GM19099 (cell line): Measurements from ENCODE around the gene IL9R.

Experiments
- POLR2A ChIP-seq: IDR thresholded peaks from 3 replicates; pipeline ENCODE4 v1.6.1; 2011; ENCODE audit warnings: low read depth; ENCODE audit not compliant: insufficient read length; ENCODE audit errors: extremely low read depth

IL9R gene

GRCh38 chrX:155988859-155989258 lies 8.6 kb upstream of the IL9R start:
- TF ChIP-seq POLR2A, result no peak

DNA sequence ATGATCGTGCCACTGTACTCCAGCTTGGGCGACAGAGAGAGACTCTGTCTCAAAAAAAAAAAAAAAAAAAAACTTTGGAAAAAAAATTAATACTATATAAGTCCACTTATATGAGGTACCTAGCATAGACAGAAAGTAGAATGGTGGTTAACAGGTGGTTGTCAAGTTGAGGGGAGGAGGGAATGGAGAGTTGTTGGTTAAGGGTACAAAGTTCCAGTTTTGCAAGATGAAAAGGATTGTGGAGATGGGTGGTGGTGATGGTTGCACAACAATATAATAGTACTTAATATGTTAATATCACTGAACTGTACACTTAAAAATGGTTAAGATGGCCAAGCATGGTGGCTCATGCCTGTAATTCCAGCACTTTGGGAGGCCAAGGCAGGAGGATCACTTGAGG lies 4.1 kb upstream of the IL9R start:
- no peak for TF ChIP-seq POLR2A

DNA sequence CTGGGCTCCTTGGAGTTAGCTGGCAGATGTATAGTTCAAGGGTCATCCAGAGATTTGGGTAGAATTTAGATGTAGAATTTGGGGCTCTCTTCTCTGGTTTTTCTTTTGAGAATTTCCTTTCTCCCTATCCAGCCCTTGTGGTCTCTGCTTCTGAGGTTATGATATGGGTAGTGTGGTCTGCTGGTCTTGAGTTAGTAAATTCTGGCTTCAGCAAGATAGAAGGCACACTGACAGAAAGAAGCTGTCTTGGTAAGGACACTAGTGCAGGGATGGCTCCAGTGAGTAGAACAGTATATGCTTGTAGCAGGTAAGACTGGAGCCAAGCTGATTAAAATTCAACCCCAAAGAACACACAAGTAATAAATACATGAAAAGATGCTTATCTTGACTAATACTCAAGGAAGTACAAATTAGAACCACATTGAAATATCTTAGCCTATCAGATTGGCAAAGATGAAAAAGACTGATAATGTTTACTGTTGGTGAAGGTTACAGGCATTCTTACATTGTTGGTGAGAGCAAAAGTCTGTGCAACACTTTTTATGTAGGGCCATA lies 2.1 kb upstream of the IL9R start:
- TF ChIP-seq POLR2A, result no peak

GRCh38 chrX:155998116-155998515 lies 620 bp downstream of the IL9R start:
- no peak for TF ChIP-seq POLR2A

DNA sequence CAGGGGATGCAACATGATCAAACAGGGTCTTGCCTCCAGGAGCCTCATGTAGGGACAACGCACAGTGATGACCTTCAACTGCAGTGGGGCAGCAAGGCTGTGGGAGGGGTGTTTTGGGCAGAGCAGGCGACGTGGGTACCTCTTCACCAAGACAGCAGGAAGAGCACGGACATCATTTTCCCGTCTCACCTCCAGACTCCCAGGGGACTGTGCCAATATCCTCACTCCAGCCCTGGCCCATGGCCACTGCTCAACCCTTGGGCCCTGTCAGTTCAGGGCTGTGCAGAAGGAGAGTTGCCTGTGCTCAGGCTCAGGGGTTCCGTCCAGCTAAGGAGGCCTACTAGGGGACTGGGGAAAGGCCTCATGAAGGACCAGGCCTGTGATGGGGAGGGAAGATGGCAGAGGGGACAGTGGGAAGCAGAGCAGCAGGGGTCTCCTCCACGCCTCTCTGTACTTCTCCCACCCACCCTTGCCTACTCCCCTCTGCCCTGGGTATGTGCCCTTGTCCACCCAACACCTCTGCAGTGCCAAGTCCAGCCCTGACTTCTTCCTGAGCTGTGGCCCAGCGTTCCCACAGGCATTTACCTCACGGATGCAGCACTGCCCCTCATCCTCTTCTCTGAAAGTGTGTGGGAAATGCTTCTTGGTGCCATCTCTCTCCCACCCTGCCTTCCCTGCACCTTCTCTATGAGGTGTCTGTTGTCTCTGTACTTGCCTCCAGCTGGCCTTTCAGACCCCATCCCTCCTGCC lies 1.4 kb downstream of the IL9R start:
- no peak for TF ChIP-seq POLR2A

DNA sequence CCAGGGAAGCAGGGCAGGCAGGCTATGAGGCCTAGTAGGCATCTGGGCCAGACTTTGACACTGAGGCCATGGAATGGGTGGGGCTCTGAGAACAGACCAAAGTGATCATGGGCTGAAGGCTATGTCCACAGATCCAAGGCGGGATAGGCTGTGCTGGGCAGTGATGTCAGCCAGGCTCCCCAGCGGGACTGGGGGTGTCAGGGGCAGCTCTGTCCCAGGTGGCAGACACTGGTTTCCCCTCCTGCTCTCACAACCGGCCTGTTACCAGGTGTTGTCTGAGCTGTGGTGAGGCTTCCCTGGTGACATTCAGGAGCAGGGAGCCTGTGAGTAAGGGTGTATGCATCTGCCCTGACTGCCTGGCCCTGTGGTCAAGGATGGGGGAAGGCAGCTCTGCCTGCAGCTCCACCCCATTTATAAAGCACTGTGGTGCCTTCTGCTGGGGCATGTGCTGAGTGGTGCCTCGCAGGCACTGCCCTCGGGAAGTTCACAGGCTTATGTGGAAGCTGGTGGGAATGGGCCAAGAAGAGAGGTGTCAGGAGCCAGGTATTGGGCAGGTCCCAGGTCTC lies 2.9 kb downstream of the IL9R start:
- TF ChIP-seq POLR2A, result no peak

- no peak for TF ChIP-seq POLR2A
Observed at GRCh38 chrX:156001001-156001666, 3.6 kb downstream of the IL9R start.

DNA sequence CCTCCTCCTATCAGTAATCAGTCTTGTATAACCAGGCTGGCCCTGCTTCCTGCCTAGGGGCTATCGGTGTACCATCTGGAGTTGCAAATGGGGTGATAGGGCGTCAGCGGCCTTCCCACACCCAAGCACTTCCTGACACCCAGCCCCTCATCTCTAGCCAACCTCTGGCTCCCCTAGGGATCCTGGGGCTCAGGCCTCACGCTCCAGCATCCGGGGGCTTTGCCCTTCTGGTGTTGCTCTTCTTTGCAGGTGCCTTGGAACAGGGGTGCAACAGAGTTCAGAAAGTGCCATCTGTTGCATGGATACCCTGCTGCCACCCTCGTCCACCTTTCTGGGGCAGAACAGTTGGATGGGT lies 4.1 kb downstream of the IL9R start:
- no peak for TF ChIP-seq POLR2A

- TF ChIP-seq POLR2A, result no peak
Observed at GRCh38 chrX:156002507-156002906, 5.0 kb downstream of the IL9R start.

- TF ChIP-seq POLR2A, result no peak
Observed at GRCh38 chrX:156003486-156004185, 6.1 kb downstream of the IL9R start.

- no peak for TF ChIP-seq POLR2A
Observed at GRCh38 chrX:156004256-156004655, 6.8 kb downstream of the IL9R start.

DNA sequence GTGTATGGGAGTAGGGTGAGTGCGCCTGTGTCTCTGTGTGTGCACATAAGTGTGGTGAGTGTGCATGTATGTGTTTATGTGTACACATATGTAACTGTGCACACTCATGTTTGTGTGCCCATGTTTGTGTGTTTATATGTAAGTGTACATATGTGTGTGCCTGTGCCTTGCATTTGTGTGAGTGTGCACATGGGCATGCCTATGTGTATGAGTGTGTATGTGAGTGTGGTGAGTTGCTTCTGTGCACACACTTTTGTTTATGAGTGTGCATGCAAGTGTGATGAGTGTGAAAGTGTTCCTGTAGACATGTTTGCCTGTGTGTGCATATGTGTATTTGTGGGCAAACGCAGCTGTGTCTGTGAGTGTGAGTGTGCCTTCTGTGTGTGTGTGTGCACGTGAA lies 7.2 kb downstream of the IL9R start:
- no peak for TF ChIP-seq POLR2A

DNA sequence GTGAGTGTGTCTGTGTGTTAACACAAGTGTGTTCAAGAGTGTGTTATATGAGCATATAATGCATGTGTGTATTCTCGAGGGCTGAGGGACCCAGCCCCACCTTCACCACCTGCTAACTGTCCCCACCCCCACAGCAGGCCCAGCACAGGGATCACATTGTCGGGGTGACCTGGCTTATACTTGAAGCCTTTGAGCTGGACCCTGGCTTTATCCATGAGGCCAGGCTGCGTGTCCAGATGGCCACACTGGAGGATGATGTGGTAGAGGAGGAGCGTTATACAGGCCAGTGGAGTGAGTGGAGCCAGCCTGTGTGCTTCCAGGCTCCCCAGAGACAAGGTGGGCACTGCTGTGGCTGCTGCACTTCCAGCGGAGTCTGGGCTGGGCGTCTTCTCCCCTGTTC lies 7.6 kb downstream of the IL9R start:
- no peak for TF ChIP-seq POLR2A

DNA sequence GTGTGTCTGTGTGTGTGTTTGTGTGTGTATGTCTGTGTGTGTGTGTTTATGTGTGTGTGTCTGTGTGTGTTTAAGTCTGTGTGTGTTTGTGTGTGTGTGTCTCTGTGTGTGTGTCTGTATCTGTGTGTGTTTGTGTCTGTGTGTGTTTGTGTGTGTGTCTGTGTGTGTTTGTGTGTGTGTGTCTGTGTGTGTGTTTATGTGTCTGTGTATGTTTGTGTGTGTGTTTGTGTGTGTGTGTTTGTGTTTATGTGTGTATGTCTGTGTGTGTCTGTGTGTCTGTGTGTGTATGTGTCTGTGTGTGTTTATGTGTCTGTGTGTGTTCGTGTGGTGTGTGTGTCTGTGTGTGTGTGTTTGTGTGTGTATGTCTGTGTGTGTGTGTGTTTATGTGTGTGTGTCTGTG lies 11.4 kb downstream of the IL9R start:
- no peak for TF ChIP-seq POLR2A
